Measurements from ENCODE around the gene F8. TPM values are rescaled to one million over a fixed set of nuclear protein-coding genes. Genes with fewer than 3 reads are reported as not detected.
"Not testable (repeated sequence)": the region's sequence is repeated elsewhere in the genome, so short reads cannot be mapped to it uniquely, and the experiment has no call there.

F8 gene
- total RNA-seq, 1 experiment from 2014 or later, result 0.20 TPM

GRCh38 chrX:154818916-154819770, 203.4 kb downstream of the F8 start:
- BruUV-seq (replicated peaks), result no TSS peak
- ChIA-PET POLR2A (no interaction called here), CTCF (no interaction called here)

DNA sequence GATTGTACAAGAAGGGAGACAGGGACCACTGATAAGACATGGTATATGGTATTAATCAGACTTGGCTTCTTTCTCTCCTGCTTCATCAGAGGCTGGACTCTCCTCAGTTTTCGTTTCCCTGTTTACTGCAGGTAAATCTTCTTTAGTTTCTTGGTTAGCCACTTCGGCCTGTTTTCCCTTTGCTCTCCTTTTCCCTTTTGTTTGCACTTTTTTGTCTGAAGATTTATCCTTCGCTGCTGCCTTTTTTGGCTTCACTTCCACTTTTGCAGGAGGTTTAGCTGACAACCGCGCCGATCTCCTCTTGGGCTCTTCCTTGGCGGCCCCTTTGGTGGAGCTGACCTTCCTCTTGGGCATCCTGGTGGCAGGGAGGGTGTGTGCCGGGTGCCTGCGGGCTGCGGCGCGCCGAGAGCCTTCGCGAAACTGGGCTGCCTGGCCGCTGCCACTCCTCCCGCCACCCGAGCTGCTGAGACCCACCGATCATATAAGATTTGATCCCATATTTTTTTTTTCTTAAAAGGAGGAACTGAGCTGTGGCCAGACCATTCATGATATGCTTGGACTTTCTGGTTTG, 205.4 kb downstream of the F8 start:
- H3K27me3 Mint-ChIP-seq (ENCODE audit: insufficient read depth, unreplicated experiment); CTCF ChIA-PET; BruUV-seq (replicated peaks): not testable (repeated sequence)

More at GRCh38 chrX:154818916-154819770, 203.4 kb downstream of the F8 start:
- no peak overlapping the region for H3K27ac Mint-ChIP-seq (ENCODE audit: unreplicated experiment)
- no peak for DNase-seq
- H3K4me1 ChIP-seq, result no peaks in the 10 kb centered on the region
- H3K9me3 Mint-ChIP-seq (ENCODE audit: unreplicated experiment), result peaks cover 7% of the 10 kb centered on the region
- no peaks in the 10 kb centered on the region for H3K36me3 ChIP-seq (ENCODE audit: control insufficient read depth, insufficient read depth, low read length)
- H3K9me3 ChIP-seq, result no peaks in the 10 kb centered on the region
- H3K4me1 Mint-ChIP-seq (ENCODE audit: low read depth, unreplicated experiment), result no peaks in the 10 kb centered on the region
- no peak overlapping the region for H3K4me3 ChIP-seq (ENCODE audit: low read depth, low read length)
- intact Hi-C loops (cut with micrococcal nuclease; ENCODE audit: unreplicated experiment), result no loop called here
- H3K4me3 Mint-ChIP-seq (ENCODE audit: unreplicated experiment), result no peak overlapping the region
- no peaks in the 10 kb centered on the region for H3K27me3 ChIP-seq (replicated peaks; ENCODE audit: control insufficient read depth, insufficient read depth, low read length)
- H3K27me3 Mint-ChIP-seq (ENCODE audit: insufficient read depth, unreplicated experiment), result no peaks in the 10 kb centered on the region
- no peaks in the 10 kb centered on the region for H3K36me3 Mint-ChIP-seq (ENCODE audit: insufficient read depth, unreplicated experiment)
- no peak for TF ChIP-seq CTCF (IDR thresholded peaks at IDR 0.05; ENCODE audit: insufficient read depth in 1 of 2, low read depth in 1 of 2, low read length in 1 of 2, severe bottlenecking in 1 of 2, unreplicated experiment in 1 of 2)

GRCh38 chrX:154816326-154816898, 206.1 kb downstream of the F8 start:
- H3K27ac Mint-ChIP-seq (ENCODE audit: unreplicated experiment); BruUV-seq (replicated peaks): not testable (repeated sequence)

More for the DNA sequence above, 205.4 kb downstream of the F8 start:
- H3K36me3 Mint-ChIP-seq (ENCODE audit: insufficient read depth, unreplicated experiment); H3K27ac Mint-ChIP-seq (ENCODE audit: unreplicated experiment); H3K27me3 ChIP-seq (replicated peaks; ENCODE audit: control insufficient read depth, insufficient read depth, low read length); H3K9me3 Mint-ChIP-seq (ENCODE audit: unreplicated experiment); H3K4me1 ChIP-seq; H3K4me3 Mint-ChIP-seq (ENCODE audit: unreplicated experiment); intact Hi-C loops (cut with micrococcal nuclease; ENCODE audit: unreplicated experiment); H3K4me3 ChIP-seq (ENCODE audit: low read depth, low read length); H3K36me3 ChIP-seq (ENCODE audit: control insufficient read depth, insufficient read depth, low read length); H3K9me3 ChIP-seq; DNase-seq; H3K4me1 Mint-ChIP-seq (ENCODE audit: low read depth, unreplicated experiment): not testable (repeated sequence)
- POLR2A ChIA-PET, result interaction anchor here (0.6 kb wide), 2 partner anchors 11 to 13 kb away, joined by 3 read pairs; no protein-coding TSS in a partner anchor

DNA sequence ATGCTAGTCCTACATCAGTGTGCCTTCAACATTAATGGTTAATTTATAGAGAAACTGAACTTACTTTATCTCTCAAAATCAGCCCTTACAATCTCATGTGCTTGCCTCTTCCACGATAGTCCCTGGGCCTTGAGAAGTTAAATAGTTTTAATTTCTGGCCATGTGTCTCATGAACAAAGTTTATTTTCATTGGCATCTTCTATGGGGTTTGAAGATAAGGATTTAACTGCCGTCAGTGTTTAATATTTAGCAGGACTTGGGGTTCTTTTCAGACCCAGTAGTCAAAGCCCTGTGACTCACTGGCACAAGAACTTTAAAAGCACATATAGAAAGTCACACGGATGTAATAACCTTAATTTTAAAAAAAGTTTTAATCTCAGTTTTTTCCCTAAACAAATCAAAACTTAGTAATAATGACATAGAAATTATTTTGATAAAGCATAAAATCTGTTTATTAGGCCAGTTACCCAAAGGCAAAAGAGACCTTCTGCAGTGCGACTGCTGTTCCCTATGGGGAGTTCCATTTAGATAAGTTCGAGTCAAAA, 207.2 kb downstream of the F8 start:
- Histone ChIP-seq H3K4me3 (ENCODE audit: low read depth, low read length) (no peak overlapping the region), H3K27me3 (replicated peaks; ENCODE audit: control insufficient read depth, insufficient read depth, low read length) (no peaks in the 10 kb centered on the region), H3K4me1 (no peaks in the 10 kb centered on the region), H3K9me3 (no peaks in the 10 kb centered on the region), H3K36me3 (ENCODE audit: control insufficient read depth, insufficient read depth, low read length) (no peaks in the 10 kb centered on the region)
- no peak for TF ChIP-seq CTCF (IDR thresholded peaks at IDR 0.05; ENCODE audit: insufficient read depth in 1 of 2, low read depth in 1 of 2, low read length in 1 of 2, severe bottlenecking in 1 of 2, unreplicated experiment in 1 of 2)
- no peak for DNase-seq
- Mint-ChIP-seq H3K4me3 (ENCODE audit: unreplicated experiment) (no peak overlapping the region), H3K4me1 (ENCODE audit: low read depth, unreplicated experiment) (no peaks in the 10 kb centered on the region), H3K27me3 (ENCODE audit: insufficient read depth, unreplicated experiment) (no peaks in the 10 kb centered on the region), H3K9me3 (ENCODE audit: unreplicated experiment) (peaks cover 7% of the 10 kb centered on the region), H3K36me3 (ENCODE audit: insufficient read depth, unreplicated experiment) (no peaks in the 10 kb centered on the region), H3K27ac (ENCODE audit: unreplicated experiment) (no peak overlapping the region)
- no TSS peak for BruUV-seq (replicated peaks)
- POLR2A ChIA-PET, result no interaction called here
- CTCF ChIA-PET, result no interaction called here
- intact Hi-C loops (cut with micrococcal nuclease; ENCODE audit: unreplicated experiment), result no loop called here

More at GRCh38 chrX:154816326-154816898, 206.1 kb downstream of the F8 start:
- H3K4me1 ChIP-seq; H3K36me3 ChIP-seq (ENCODE audit: control insufficient read depth, insufficient read depth, low read length); H3K36me3 Mint-ChIP-seq (ENCODE audit: insufficient read depth, unreplicated experiment); H3K9me3 ChIP-seq; POLR2A ChIA-PET; DNase-seq; CTCF ChIA-PET; H3K4me1 Mint-ChIP-seq (ENCODE audit: low read depth, unreplicated experiment); H3K9me3 Mint-ChIP-seq (ENCODE audit: unreplicated experiment); H3K27me3 ChIP-seq (replicated peaks; ENCODE audit: control insufficient read depth, insufficient read depth, low read length); H3K4me3 ChIP-seq (ENCODE audit: low read depth, low read length); H3K4me3 Mint-ChIP-seq (ENCODE audit: unreplicated experiment); H3K27me3 Mint-ChIP-seq (ENCODE audit: insufficient read depth, unreplicated experiment); intact Hi-C loops (cut with micrococcal nuclease; ENCODE audit: unreplicated experiment): not testable (repeated sequence)
